PC-9 (cell line): ENCODE measurements around the gene DNM1. TPM values are rescaled to one million over a fixed set of nuclear protein-coding genes. Genes with fewer than 3 reads are reported as not detected.
A peak's percentile ranks its signal among the peaks of the same experiment; 100 is the strongest.

Source experiments
- BruUV-seq: library from RNA; stranded (reverse); fragments of 400-500 nt; replicated peaks from 2 replicates; lab custom pipeline; 2021; lab: Mats Ljungman, UMichigan
- CTCF ChIA-PET: fragments of 300-600 bp; sonication (Branson Sonifier 250); formaldehyde crosslinking; loops from one replicate; lab custom pipeline; 2022; ENCODE audit warnings: antibody characterized with exemption; lab: Charles Lee
- POLR2A ChIA-PET: fragments of 300-600 bp; sonication (Branson Sonifier 250); formaldehyde crosslinking; loops from one replicate; lab custom pipeline; 2022; ENCODE audit warnings: antibody characterized with exemption; ENCODE audit not compliant: unreplicated experiment; lab: Charles Lee
- DNase-seq, 2 experiments: peaks; one replicate each; pipeline versions ENCODE4 v3.0.0 to v3.0.0-alpha.2; 2015 to 2022; ENCODE audit warnings: mixed read lengths in 1 of 2
- H2AFZ ChIP-seq: fragments of 200-600 bp; sonication (generic); 2 replicates; pipeline ENCODE4 v1.8.1; 2017; ENCODE audit warnings: antibody characterized with exemption
- H3F3A ChIP-seq: fragments of 200-600 bp; sonication (generic); 2 replicates; pipeline ENCODE4 v1.8.1; 2017; ENCODE audit warnings: antibody characterized with exemption, mild to moderate bottlenecking, low read depth; ENCODE audit not compliant: insufficient read depth
- H3K27ac ChIP-seq: fragments of 200-600 bp; sonication (generic); 2 replicates; pipeline ENCODE4 v1.6.1; 2016; ENCODE audit warnings: mixed run types
- H3K27me3 ChIP-seq: fragments of 200-600 bp; sonication (generic); 2 replicates; pipeline ENCODE4 v1.6.1; 2016; ENCODE audit warnings: low read depth, mixed run types; ENCODE audit not compliant: insufficient read depth
- H3K36me3 ChIP-seq: fragments of 200-600 bp; sonication (generic); 2 replicates; pipeline ENCODE4 v1.6.1; 2016; ENCODE audit warnings: low read depth, mixed run types
- H3K4me1 ChIP-seq: fragments of 200-600 bp; sonication (generic); replicated peaks from 2 replicates; pipeline ENCODE4 v1.6.1; 2016; ENCODE audit warnings: mixed run types; ENCODE audit not compliant: insufficient read depth
- H3K4me2 ChIP-seq: fragments of 200-600 bp; sonication (generic); 2 replicates; pipeline ENCODE4 v1.6.1; 2017; ENCODE audit warnings: mixed run types
- H3K4me3 ChIP-seq: fragments of 200-600 bp; sonication (generic); 2 replicates; pipeline ENCODE4 v1.6.1; 2016; ENCODE audit warnings: mixed run types
- H3K79me2 ChIP-seq: fragments of 200-600 bp; sonication (generic); 2 replicates; pipeline ENCODE4 v1.6.1; 2017; ENCODE audit warnings: low read depth, mixed run types
- H3K9me2 ChIP-seq: fragments of 200-600 bp; sonication (generic); 2 replicates; pipeline ENCODE4 v1.8.1; 2017; ENCODE audit warnings: mild to moderate bottlenecking; ENCODE audit not compliant: insufficient read depth
- H3K9me3 ChIP-seq: fragments of 200-600 bp; sonication (generic); 2 replicates; pipeline ENCODE4 v1.8.1; 2016; ENCODE audit warnings: low read depth; ENCODE audit not compliant: insufficient read depth
- H4K20me1 ChIP-seq: fragments of 200-600 bp; sonication (generic); 2 replicates; pipeline ENCODE4 v1.8.1; 2017; ENCODE audit not compliant: insufficient read depth
- EZH2 ChIP-seq: fragments of 200-600 bp; sonication (generic); IDR thresholded peaks from 2 replicates; pipeline ENCODE4 v1.8.0; 2017; ENCODE audit warnings: antibody characterized with exemption, low read depth
- intact Hi-C: fragments of 100-400 bp; cut with micrococcal nuclease; formaldehyde crosslinking; loops from one replicate; pipeline ENCODE4 v1.10.0; 2022; ENCODE audit not compliant: unreplicated experiment
- total RNA-seq: library from RNA; stranded (reverse); gene quantifications from 2 replicates; pipeline ENCODE4 v1.2.3, GENCODE V29; 2021
- TF ChIP-seq, protein P1 (sequence below): fragments of 200-600 bp; sonication (generic); conservative IDR thresholded peaks from 2 replicates; pipeline ENCODE4 v1.6.1; 2017; ENCODE audit warnings: mixed run types, antibody characterized with exemption, mild to moderate bottlenecking, moderate library complexity

DNM1 gene
- total RNA-seq, 1 experiment from 2014 or later = 134 TPM

DNA sequence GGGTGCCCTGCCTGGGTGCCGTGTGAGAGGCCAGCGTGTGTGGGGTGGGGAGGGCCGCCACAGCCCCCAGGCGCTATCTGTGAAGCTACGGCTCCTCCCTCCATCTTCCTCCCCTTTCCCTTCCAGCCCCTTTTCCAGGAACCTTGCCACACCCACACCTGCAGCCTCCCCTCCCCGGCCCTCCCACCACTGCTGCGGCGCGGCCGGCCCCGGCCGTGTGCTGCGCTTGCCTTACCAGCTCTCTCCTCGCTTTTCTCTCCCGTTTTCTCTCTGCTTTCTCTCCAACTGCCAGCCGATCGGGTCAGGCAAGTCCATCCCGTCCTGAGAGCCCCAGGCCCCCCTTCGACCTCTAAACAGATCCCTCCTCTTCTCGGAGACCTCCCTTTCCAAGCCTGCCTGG lies 51.2 kb downstream of the DNM1 start:
- Histone ChIP-seq H3K9me3 (no peaks in the 10 kb centered on the region), H3K79me2 (no peaks in the 10 kb centered on the region), H4K20me1 (no peaks in the 10 kb centered on the region), H3K27me3 (no peaks in the 10 kb centered on the region), H3K4me3 (no peak overlapping the region), H3K4me2 (no peak overlapping the region), H3K9me2 (no peaks in the 10 kb centered on the region), H3F3A (peaks cover 29% of the 10 kb centered on the region; the same call in 1 of the 2 replicates), H3K27ac (no peak overlapping the region), H3K4me1 (no peaks in the 10 kb centered on the region), H2AFZ (no peak overlapping the region), H3K36me3 (no peaks in the 10 kb centered on the region)
- TF ChIP-seq EZH2 = no peak
- TF ChIP-seq, protein P1, sequence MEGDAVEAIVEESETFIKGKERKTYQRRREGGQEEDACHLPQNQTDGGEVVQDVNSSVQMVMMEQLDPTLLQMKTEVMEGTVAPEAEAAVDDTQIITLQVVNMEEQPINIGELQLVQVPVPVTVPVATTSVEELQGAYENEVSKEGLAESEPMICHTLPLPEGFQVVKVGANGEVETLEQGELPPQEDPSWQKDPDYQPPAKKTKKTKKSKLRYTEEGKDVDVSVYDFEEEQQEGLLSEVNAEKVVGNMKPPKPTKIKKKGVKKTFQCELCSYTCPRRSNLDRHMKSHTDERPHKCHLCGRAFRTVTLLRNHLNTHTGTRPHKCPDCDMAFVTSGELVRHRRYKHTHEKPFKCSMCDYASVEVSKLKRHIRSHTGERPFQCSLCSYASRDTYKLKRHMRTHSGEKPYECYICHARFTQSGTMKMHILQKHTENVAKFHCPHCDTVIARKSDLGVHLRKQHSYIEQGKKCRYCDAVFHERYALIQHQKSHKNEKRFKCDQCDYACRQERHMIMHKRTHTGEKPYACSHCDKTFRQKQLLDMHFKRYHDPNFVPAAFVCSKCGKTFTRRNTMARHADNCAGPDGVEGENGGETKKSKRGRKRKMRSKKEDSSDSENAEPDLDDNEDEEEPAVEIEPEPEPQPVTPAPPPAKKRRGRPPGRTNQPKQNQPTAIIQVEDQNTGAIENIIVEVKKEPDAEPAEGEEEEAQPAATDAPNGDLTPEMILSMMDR = no peak
- ChIA-PET POLR2A (interaction anchor here (0.6 kb wide), 1 partner anchor 53 kb away, joined by 3 read pairs; no protein-coding TSS in a partner anchor), CTCF (no interaction called here)
- TSS peak; percentile 17 for BruUV-seq
- intact Hi-C loops = loop anchor here (2.0 kb wide), 1 partner anchor 130 kb away; no protein-coding TSS in a partner anchor
- no peak for DNase-seq

DNA sequence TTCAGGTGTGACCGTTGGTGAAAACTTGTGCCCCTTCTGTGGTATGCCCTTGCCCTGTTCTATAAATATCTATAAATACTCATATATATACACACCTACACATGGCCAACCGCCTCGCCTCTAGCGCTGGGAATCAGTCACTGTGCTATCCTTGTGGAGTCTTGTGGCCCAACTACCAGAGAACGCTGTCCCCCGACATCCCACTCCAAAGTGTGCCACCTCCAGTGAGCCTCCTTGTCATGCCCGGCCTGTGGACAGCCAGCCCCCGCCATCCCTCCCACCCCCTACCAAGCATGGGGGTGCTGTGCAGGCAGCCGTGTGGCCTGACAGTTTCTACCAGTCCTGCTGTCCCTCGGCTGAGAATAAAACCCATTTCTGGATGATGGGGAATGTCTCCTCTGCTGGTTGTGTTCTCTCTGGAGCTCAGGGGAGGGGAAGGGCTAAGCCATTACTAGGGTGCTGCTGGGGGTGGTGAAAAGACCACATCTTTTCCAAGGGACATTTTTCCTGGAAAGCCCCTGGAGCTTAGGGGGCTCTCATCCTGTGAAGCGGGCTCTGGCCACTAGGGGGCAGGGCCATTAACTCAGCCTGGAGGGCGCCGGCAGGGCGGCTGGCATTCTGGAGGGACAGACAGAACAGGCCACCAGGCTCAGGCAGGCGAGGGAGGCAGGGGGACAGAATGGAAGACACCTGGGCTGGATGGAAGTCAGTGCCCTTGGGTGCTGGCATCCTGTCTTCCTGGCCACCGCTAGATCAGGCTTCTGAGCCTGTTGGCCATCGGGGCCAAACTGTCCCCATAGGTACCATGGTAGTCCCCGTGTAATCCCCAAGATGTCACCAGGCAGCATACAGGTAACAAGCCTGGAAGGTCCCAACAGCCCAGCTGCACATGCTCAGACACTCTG lies 51.9 kb downstream of the DNM1 start:
- no peaks in the 10 kb centered on the region for H3K9me2 ChIP-seq
- H4K20me1 ChIP-seq = no peaks in the 10 kb centered on the region
- CTCF ChIA-PET = interaction anchor here (0.6 kb wide), 1 partner anchor 40 kb away, joined by 10 read pairs; no protein-coding TSS in a partner anchor
- no peak overlapping the region for H3K4me3 ChIP-seq
- peaks cover 24% of the 10 kb centered on the region; the same call in 1 of the 2 replicates for H3F3A ChIP-seq
- H3K4me1 ChIP-seq = no peaks in the 10 kb centered on the region
- no peaks in the 10 kb centered on the region for H3K36me3 ChIP-seq
- no peak overlapping the region for H2AFZ ChIP-seq
- TF ChIP-seq EZH2 = no peak
- TF ChIP-seq, protein P1 = peak; percentile 93
- POLR2A ChIA-PET = interaction anchor here (0.7 kb wide), 1 partner anchor 14 kb away, joined by 3 read pairs; no protein-coding TSS in a partner anchor
- H3K4me2 ChIP-seq = no peak overlapping the region
- BruUV-seq = no TSS peak
- intact Hi-C loops = loop anchor here (2.0 kb wide), 1 partner anchor 130 kb away; no protein-coding TSS in a partner anchor
- no peaks in the 10 kb centered on the region for H3K79me2 ChIP-seq
- no peak overlapping the region for H3K27ac ChIP-seq
- no peaks in the 10 kb centered on the region for H3K27me3 ChIP-seq
- DNase-seq = peak in 1 of 2 experiments; percentile 68
- H3K9me3 ChIP-seq = no peaks in the 10 kb centered on the region

DNA sequence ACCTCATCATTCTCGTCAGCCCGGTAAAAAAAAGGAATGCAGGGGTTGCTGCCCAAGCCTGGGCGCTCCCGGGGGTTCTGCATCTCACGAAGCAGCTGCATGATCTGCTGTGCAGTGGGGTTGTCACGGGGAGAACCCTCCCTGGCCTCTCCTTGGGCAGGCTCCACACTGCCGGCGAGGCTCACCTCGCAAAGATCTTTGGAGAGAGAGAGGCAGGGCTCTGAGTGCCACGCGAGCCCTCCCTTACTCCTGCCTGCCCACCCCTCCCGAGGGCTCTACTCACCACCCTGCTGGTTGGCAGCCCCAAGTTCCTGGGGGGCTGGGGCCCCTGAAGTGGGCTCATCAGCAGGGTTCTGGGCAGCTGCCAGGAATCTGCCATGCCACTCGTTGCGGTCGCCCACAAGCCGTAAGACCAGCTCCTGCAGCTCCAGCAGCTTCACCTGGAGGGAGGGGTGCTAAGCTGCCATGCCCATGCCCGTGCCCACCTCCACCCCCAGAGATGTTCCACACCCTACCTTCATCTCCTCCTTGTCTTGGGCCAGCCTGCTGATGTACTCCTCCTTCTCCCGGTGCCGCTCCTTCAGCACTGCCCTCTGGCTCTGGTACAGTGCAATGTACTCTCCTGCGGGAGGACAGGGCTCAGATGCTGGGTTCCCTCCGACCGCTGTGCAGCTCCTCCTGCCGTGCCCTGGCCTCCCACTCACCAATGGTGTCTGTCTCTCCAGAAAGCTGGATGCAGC lies 54.1 kb downstream of the DNM1 start:
- no TSS peak for BruUV-seq

More for the DNA sequence above, 54.1 kb downstream of the DNM1 start:
- Histone ChIP-seq H3K27me3 (no peaks in the 10 kb centered on the region), H3K4me3 (no peak overlapping the region), H3F3A (peaks cover 18% of the 10 kb centered on the region; the same call in 1 of the 2 replicates), H3K9me2 (no peaks in the 10 kb centered on the region), H3K27ac (no peak overlapping the region), H3K4me1 (no peaks in the 10 kb centered on the region), H4K20me1 (no peaks in the 10 kb centered on the region), H3K4me2 (no peak overlapping the region), H3K36me3 (0 out of 2 replicates have a peak, but pooled peaks cover 4% of the 10 kb centered on the region), H3K9me3 (no peaks in the 10 kb centered on the region), H3K79me2 (no peaks in the 10 kb centered on the region), H2AFZ (no peak overlapping the region)
- intact Hi-C loops = no loop called here
- ChIA-PET CTCF (no interaction called here), POLR2A (interaction anchor here (0.7 kb wide), 1 partner anchor 19 kb away, joined by 5 read pairs; the partner anchor contains the start of genes GOLGA2 and SWI5)
- TF ChIP-seq, protein P1 = no peak
- TF ChIP-seq EZH2 = no peak
- no peak for DNase-seq
